Stomach (tissue), 4 donors: Measurements from ENCODE around the gene RNPEPL1.

Experiments
- EP300 ChIP-seq: sonication (generic); formaldehyde crosslinking; IDR thresholded peaks from one replicate; pipeline ENCODE4 v1.6.1; 2017; ENCODE audit warnings: antibody characterized with exemption
- POLR2A ChIP-seq, 4 donors: fragments of 450-650 bp; IDR thresholded peaks; one replicate each; pipeline ENCODE4 v1.6.1; 2016; ENCODE audit warnings: antibody characterized with exemption in 4 of 4, control low read depth in 2 of 4, mild to moderate bottlenecking in 1 of 4, moderate library complexity in 1 of 4
- POLR2AphosphoS5 ChIP-seq, 3 donors: sonication (generic); formaldehyde crosslinking; IDR thresholded peaks; one replicate each; pipeline ENCODE4 v1.6.1; 2016; ENCODE audit warnings: antibody characterized with exemption in 3 of 3
- TF ChIP-seq, protein P1 (sequence below), 7 experiments: fragments of 450-650 bp in 4 of 7; fragments of 200-600 bp in 3 of 7; sonication (generic) in 3 of 7; IDR thresholded peaks; one replicate each; pipeline ENCODE4 v1.5.1; 2016 to 2019; ENCODE audit warnings: antibody characterized with exemption in 7 of 7, control low read depth in 2 of 7, mild to moderate bottlenecking in 1 of 7

DNA sequence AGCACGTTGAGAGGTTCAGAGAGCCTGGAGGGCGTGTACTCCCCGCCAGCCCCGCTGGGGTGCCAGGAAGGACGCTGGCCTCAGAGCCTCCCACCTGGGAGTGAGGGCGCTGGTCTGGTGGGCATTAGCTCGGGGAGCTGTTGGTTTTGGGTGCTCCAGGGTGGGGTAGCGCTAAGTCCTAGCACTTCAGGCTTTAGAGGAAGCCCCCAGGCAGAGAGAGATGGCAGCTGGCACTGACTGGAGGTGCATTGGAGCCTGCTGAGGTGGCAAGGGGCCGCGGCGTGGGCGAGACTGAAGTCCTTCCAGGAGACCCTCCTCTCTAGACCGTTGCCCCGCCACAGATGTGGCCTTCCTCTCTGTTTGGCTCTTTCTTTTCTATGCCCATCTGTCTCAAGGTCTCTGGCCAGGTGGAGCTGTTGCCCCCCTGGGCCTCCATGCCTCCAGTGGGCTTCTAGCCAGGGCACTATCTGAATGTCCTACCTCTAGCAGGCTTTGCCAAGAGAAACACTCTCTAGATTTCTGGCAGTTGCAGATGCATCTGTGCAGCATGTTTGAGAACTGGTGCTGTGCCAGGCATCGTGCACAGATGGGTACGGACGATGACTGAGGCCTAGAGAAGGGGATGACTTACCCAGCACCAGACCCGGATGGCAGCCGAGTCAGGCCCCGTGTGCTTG is 24.9 kb downstream of the RNPEPL1 start:
- TF ChIP-seq POLR2A (IDR thresholded peaks at IDR 0.05) (no peak), POLR2AphosphoS5 (IDR thresholded peaks at IDR 0.05) (no peak), EP300 (no peak)
- TF ChIP-seq, protein P1, sequence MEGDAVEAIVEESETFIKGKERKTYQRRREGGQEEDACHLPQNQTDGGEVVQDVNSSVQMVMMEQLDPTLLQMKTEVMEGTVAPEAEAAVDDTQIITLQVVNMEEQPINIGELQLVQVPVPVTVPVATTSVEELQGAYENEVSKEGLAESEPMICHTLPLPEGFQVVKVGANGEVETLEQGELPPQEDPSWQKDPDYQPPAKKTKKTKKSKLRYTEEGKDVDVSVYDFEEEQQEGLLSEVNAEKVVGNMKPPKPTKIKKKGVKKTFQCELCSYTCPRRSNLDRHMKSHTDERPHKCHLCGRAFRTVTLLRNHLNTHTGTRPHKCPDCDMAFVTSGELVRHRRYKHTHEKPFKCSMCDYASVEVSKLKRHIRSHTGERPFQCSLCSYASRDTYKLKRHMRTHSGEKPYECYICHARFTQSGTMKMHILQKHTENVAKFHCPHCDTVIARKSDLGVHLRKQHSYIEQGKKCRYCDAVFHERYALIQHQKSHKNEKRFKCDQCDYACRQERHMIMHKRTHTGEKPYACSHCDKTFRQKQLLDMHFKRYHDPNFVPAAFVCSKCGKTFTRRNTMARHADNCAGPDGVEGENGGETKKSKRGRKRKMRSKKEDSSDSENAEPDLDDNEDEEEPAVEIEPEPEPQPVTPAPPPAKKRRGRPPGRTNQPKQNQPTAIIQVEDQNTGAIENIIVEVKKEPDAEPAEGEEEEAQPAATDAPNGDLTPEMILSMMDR (IDR thresholded peaks at IDR 0.05): no peak
